K562 (cell line): ENCODE measurements around the gene TRAF5. TPM values are rescaled to one million over a fixed set of nuclear protein-coding genes. Genes with fewer than 3 reads are reported as not detected.

Source experiments
- ARID1B ChIP-seq: fragments of 450-650 bp; IDR thresholded peaks from 2 replicates; pipeline ENCODE4 v1.6.1; 2016; ENCODE audit warnings: antibody characterized with exemption, mild to moderate bottlenecking, inconsistent platforms
- CREB1 ChIP-seq, 2 experiments: sonication (generic) in 1 of 2; formaldehyde crosslinking in 1 of 2; IDR thresholded peaks; 2 replicates each; pipeline versions ENCODE4 v1.6.1 to v1.8.0; 2012 to 2022; ENCODE audit warnings: inconsistent platforms in 1 of 2, mild to moderate bottlenecking in 1 of 2, missing genetic modification reagents in 1 of 2, moderate library complexity in 1 of 2
- CREBBP ChIP-seq: IDR thresholded peaks from one replicate; pipeline ENCODE4 v1.6.1; 2012; ENCODE audit warnings: low read depth, mild to moderate bottlenecking, control low read depth, inconsistent platforms, low read length
- CUX1 ChIP-seq: fragments of 200-800 bp; sonication (Bioruptor generic); IDR thresholded peaks from 2 replicates; pipeline ENCODE4 v1.6.1; 2016; ENCODE audit warnings: missing genetic modification characterization, missing compliant biosample characterization
- ESRRA ChIP-seq: fragments of 450-650 bp; IDR thresholded peaks from 2 replicates; pipeline ENCODE4 v1.6.1; 2014; ENCODE audit warnings: low read depth, mild to moderate bottlenecking, moderate library complexity, borderline replicate concordance
- ETV6 ChIP-seq, 3 experiments: fragments of 150-350 bp in 1 of 3; sonication (generic) in 1 of 3; formaldehyde crosslinking in 1 of 3; IDR thresholded peaks; 2 replicates each; pipeline versions ENCODE4 v1.6.1 to v1.8.0; 2014 to 2022; ENCODE audit warnings: borderline replicate concordance in 2 of 3, low read depth in 2 of 3, antibody characterized with exemption in 1 of 3, low read length in 1 of 3, mild to moderate bottlenecking in 1 of 3, missing genetic modification reagents in 1 of 3
- HNRNPL ChIP-seq: fragments of 200-400 bp; formaldehyde crosslinking; IDR thresholded peaks from 2 replicates; pipeline ENCODE4 v1.6.1; 2017; ENCODE audit warnings: low read depth, mild to moderate bottlenecking, low read length
- JUND ChIP-seq, 2 experiments: IDR thresholded peaks; 2 replicates in 1 of 2; 3 replicates in 1 of 2; pipeline ENCODE4 v1.6.1; 2011; ENCODE audit warnings: borderline replicate concordance in 2 of 2, low read depth in 2 of 2, low read length in 2 of 2, improper control_type of control experiment in 1 of 2, missing biosample characterization in 1 of 2, missing genetic modification characterization in 1 of 2, missing genetic modification reagents in 1 of 2
- KDM2B ChIP-seq: fragments of 250-450 bp; sonication (Bioruptor Pico); IDR thresholded peaks from 2 replicates; pipeline ENCODE4 v1.8.0; 2021; ENCODE audit warnings: mild to moderate bottlenecking, moderate library complexity
- LEF1 ChIP-seq: fragments of 450-650 bp; IDR thresholded peaks from 2 replicates; pipeline ENCODE4 v1.6.1; 2016; ENCODE audit warnings: mild to moderate bottlenecking
- RFX5 ChIP-seq: IDR thresholded peaks from 2 replicates; pipeline ENCODE4 v1.6.1; 2011; ENCODE audit warnings: low read depth, mild to moderate bottlenecking, improper control_type of control experiment, low read length
- SIRT6 ChIP-seq: IDR thresholded peaks from one replicate; pipeline ENCODE4 v1.6.1; 2012; ENCODE audit warnings: low read depth, mild to moderate bottlenecking, control low read depth, inconsistent platforms, low read length, moderate library complexity
- USF1 ChIP-seq: sonication (generic); formaldehyde crosslinking; IDR thresholded peaks from 2 replicates; pipeline ENCODE4 v1.9.0; 2022; ENCODE audit warnings: mild to moderate bottlenecking, missing genetic modification reagents
- ZBTB26 ChIP-seq: fragments of 450-650 bp; formaldehyde crosslinking; IDR thresholded peaks from 2 replicates; pipeline ENCODE4 v1.4.0; 2022; ENCODE audit warnings: missing genetic modification characterization
- ZBTB8A ChIP-seq: fragments of 450-650 bp; IDR thresholded peaks from 2 replicates; pipeline ENCODE4 v1.6.1; 2018; ENCODE audit warnings: mild to moderate bottlenecking, moderate library complexity; ENCODE audit not compliant: partially characterized antibody
- ZNF280B ChIP-seq: fragments of 250-450 bp; sonication (Bioruptor Pico); IDR thresholded peaks from 2 replicates; pipeline ENCODE4 v1.5.1; 2021; ENCODE audit warnings: mild to moderate bottlenecking
- polyA plus RNA-seq, 8 experiments: library from polyadenylated mRNA; depleted of rRNA in 4 of 8; stranded (reverse) in 5 of 8; unstranded in 3 of 8; fragments of >200 nt; fragmentation: Nextera tagmentation in 2 of 8; fragmentation: Illumina TruSeq in 1 of 8; extraction: Ambion mirVana in 2 of 8; extraction: Trizol in 1 of 8; gene quantifications; 2 replicates each; pipeline versions ENCODE4 v1.2.1 to v1.2.3, GENCODE V29; 2011 to 2014; ENCODE audit warnings: inconsistent platforms in 1 of 8, missing spikeins in 1 of 8
- total RNA-seq, 7 experiments: library from RNA; depleted of rRNA in 6 of 7; stranded (reverse); fragments of >200 nt in 6 of 7; fragmentation: Illumina TruSeq in 2 of 7; extraction: Trizol in 2 of 7; gene quantifications; 2 replicates each; pipeline versions ENCODE4 v1.2.1 to v1.2.3, GENCODE V29; 2011 to 2021; ENCODE audit warnings: low replicate concordance in 1 of 7

Gene TRAF5
- total and polyA plus RNA-seq, 9 of the 15 experiments (the other 6 are each of a cell fraction or from before 2014, with no cell fraction given), result 2.0 to 9.3 (median 5.3) TPM

- no peak for TF ChIP-seq CUX1 (CRISPR knock-in tag)
- no peak for TF ChIP-seq CREB1 (IDR thresholded peaks at IDR 0.05)
- TF ChIP-seq CREB1 (CRISPR knock-in tag; IDR thresholded peaks at IDR 0.05), result no peak
- no peak for TF ChIP-seq ZBTB26 (CRISPR knock-in tag)
- no peak for TF ChIP-seq SIRT6
- TF ChIP-seq KDM2B, result no peak
- peak; percentile 81 for TF ChIP-seq LEF1
- TF ChIP-seq RFX5, result no peak
- 0 out of 2 replicates have a peak, but pooled peaks have one; percentile 17 for TF ChIP-seq ARID1B
- TF ChIP-seq USF1 (CRISPR knock-in tag), result peak; percentile 74
- TF ChIP-seq JUND (IDR thresholded peaks at IDR 0.05; ENCODE audit: borderline replicate concordance, low read depth, low read length), result peak; percentile 37; the same call in 1 of the 2 replicates
- peak; percentile 50; the same call in 1 of the 3 replicates for TF ChIP-seq JUND (tag; IDR thresholded peaks at IDR 0.05; ENCODE audit: borderline replicate concordance, low read depth, low read length)
- no peak for TF ChIP-seq ZBTB8A
- TF ChIP-seq CREBBP, result no peak
- TF ChIP-seq ESRRA, result no peak
- no peak for TF ChIP-seq ETV6 (IDR thresholded peaks at IDR 0.05; ENCODE audit: borderline replicate concordance in 1 of 2, low read depth in 2 of 2, low read length in 1 of 2)
- no peak for TF ChIP-seq ETV6 (CRISPR knock-in tag; IDR thresholded peaks at IDR 0.05; ENCODE audit: borderline replicate concordance)
- no peak for TF ChIP-seq HNRNPL
- no peak for TF ChIP-seq ZNF280B
Measured at GRCh38 chr1:211344152-211344618, 17.6 kb downstream of the TRAF5 start (continued).
